ENCODE measurements around the gene F8A2. TPM values are rescaled to one million over a fixed set of nuclear protein-coding genes. Genes with fewer than 3 reads are reported as not detected.
"Not testable (repeated sequence)": the region's sequence is repeated elsewhere in the genome, so short reads cannot be mapped to it uniquely, and the experiment has no call there.

Gene F8A2
- not detected for total RNA-seq
- polyA plus RNA-seq: not detected
- long read RNA-seq, donor 1, transcript F8A2-201 (1 exons, 1,116 nt): major isoform, 10 of 10 reads
- long read RNA-seq, donor 1, partial matches to known transcripts: 0 of 10 reads
- long read RNA-seq, donor 1, other reads (novel, unspliced or antisense): 0 of 10 reads
- long read RNA-seq, donor 2, transcript F8A2-201 (1 exons, 1,116 nt): major isoform, 5 of 5 reads
- long read RNA-seq, donor 2, partial matches to known transcripts: 0 of 5 reads
- long read RNA-seq, donor 2, other reads (novel, unspliced or antisense): 0 of 5 reads

DNA sequence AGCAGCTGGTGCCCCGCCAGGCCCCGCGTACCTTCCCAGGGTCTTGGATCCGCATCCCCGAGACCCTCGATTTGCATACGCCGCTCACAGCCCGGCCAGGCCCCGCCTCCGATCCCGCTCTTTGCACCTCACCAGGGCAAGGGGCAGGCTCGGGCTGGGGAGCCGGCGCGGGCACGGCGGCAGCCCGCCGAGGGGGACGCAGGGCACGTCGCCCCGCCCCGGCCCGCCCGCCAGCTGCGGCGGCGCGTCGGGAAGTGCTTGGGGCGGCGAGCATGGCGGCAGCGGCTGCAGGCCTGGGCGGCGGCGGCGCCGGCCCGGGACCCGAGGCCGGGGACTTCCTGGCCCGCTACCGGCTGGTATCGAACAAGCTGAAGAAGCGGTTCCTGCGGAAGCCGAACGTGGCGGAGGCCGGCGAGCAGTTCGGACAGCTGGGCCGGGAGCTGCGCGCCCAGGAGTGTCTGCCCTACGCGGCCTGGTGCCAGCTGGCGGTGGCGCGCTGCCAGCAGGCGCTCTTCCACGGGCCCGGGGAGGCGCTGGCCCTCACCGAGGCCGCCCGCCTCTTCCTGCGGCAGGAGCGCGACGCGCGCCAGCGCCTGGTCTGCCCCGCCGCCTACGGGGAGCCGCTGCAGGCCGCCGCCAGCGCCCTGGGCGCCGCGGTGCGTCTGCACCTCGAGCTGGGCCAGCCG lies at the start of gene F8A2:
Gene F8A2, plus strand, starts transcription at position 253 of the 686 bp plus-strand sequence. Its CDS starts 20 bp downstream, at position 273.
- DNase-seq; H3K4me3 ChIP-seq; intact Hi-C loops (cut with DNase I; ENCODE audit: low total_unique reads); H3K36me3 ChIP-seq; H3K9me3 ChIP-seq; H3K27me3 ChIP-seq (replicated peaks in 1 of 7); H3K4me1 ChIP-seq; H3K27ac ChIP-seq: not testable (repeated sequence)
- no CpG with 5 or more reads among the region's 90 CpGs for WGBS, 5 donors

GRCh38 chrX:155333544-155334100 lies 48.3 kb upstream of the F8A2 start:
- no peaks in the 10 kb centered on the region for H3K4me1 ChIP-seq
- WGBS, 5 donors: 23 to 46% (median 32%) methylated on average over 2 of the region's 2 CpGs
- peak overlapping the region; percentile 8 to 61 (median 26) for H3K4me3 ChIP-seq
- intact Hi-C loops (cut with DNase I; ENCODE audit: low total_unique reads): no loop called here
- TF ChIP-seq, protein P1, sequence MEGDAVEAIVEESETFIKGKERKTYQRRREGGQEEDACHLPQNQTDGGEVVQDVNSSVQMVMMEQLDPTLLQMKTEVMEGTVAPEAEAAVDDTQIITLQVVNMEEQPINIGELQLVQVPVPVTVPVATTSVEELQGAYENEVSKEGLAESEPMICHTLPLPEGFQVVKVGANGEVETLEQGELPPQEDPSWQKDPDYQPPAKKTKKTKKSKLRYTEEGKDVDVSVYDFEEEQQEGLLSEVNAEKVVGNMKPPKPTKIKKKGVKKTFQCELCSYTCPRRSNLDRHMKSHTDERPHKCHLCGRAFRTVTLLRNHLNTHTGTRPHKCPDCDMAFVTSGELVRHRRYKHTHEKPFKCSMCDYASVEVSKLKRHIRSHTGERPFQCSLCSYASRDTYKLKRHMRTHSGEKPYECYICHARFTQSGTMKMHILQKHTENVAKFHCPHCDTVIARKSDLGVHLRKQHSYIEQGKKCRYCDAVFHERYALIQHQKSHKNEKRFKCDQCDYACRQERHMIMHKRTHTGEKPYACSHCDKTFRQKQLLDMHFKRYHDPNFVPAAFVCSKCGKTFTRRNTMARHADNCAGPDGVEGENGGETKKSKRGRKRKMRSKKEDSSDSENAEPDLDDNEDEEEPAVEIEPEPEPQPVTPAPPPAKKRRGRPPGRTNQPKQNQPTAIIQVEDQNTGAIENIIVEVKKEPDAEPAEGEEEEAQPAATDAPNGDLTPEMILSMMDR (IDR thresholded peaks at IDR 0.05 in 8 of 11, conservative IDR thresholded peaks at IDR 0.05 in 3 of 11): no peak
- TF ChIP-seq POLR2AphosphoS5 (IDR thresholded peaks at IDR 0.05) (no peak), POLR2A (IDR thresholded peaks at IDR 0.05) (no peak)
- no peaks in the 10 kb centered on the region for H3K36me3 ChIP-seq
- H3K27me3 ChIP-seq (replicated peaks in 1 of 7): no peaks in the 10 kb centered on the region
- no peak for DNase-seq
- peaks cover 0 to 3% (median 0%) of the 10 kb centered on the region in 8 donors for H3K9me3 ChIP-seq
- H3K27ac ChIP-seq: peak overlapping the region in 7 of 8 donors; percentile 69 to 85 (median 74)

GRCh38 chrX:155334486-155335336 lies 47.2 kb upstream of the F8A2 start, which contains the start of gene CLIC2:
CLIC2 (minus strand) TSS chrX:155334614; CDS start chrX:155334427, 187 bp downstream.
- Histone ChIP-seq H3K36me3 (no peaks in the 10 kb centered on the region), H3K4me1 (no peaks in the 10 kb centered on the region), H3K4me3 (peak within 1 kb of the TSS; percentile 8 to 61 (median 26)), H3K27ac (peak within 1 kb of the TSS in 7 of 8 donors; percentile 69 to 85 (median 74)), H3K9me3 (no peaks in the 10 kb centered on the region), H3K27me3 (replicated peaks in 1 of 7) (no peaks in the 10 kb centered on the region)
- DNase-seq: no peak
- intact Hi-C loops (cut with DNase I; ENCODE audit: low total_unique reads): no loop called here
- TF ChIP-seq, protein P1 (IDR thresholded peaks at IDR 0.05 in 8 of 11, conservative IDR thresholded peaks at IDR 0.05 in 3 of 11): no peak
- TF ChIP-seq POLR2AphosphoS5 (IDR thresholded peaks at IDR 0.05): peak in 1 of 3 donors; percentile 65
- WGBS, 5 donors: 13 to 35% (median 16%) methylated on average over 5 of the region's 5 CpGs

GRCh38 chrX:155335337-155335712 lies 46.6 kb upstream of the F8A2 start:
- H3K9me3 ChIP-seq; DNase-seq; H3K36me3 ChIP-seq; H3K27me3 ChIP-seq (replicated peaks in 1 of 7); H3K4me3 ChIP-seq; H3K4me1 ChIP-seq; intact Hi-C loops (cut with DNase I; ENCODE audit: low total_unique reads): not testable (repeated sequence)
- WGBS, 5 donors: 24 to 71% (median 50%) methylated on average over 1 of the region's 1 CpG
- peak overlapping the region in 6 of 8 donors; percentile 70 to 85 (median 76) for H3K27ac ChIP-seq

DNA sequence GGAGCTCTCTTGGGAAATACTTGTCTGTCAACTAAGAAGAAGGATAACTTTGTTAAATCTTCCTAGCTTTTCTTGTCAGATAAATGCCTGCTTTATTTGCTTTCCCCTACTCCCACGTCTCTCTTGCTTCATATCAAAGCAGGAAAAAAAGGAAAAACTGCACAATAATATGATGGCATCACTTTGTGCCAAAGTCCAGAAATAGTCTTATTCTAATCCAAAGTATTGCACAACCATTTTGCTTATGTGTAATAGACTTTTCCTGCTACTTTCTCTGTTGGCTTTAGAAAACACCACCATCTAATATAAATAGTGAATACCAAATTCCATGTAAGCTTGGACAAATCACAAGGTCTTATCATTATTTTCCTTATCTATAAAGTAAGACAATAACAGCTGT lies 36.2 kb upstream of the F8A2 start:
- H3K9me3 ChIP-seq; H3K27ac ChIP-seq; H3K36me3 ChIP-seq; H3K27me3 ChIP-seq (replicated peaks in 1 of 7); intact Hi-C loops (cut with DNase I; ENCODE audit: low total_unique reads); DNase-seq; H3K4me3 ChIP-seq; H3K4me1 ChIP-seq: not testable (repeated sequence)
- WGBS, 5 donors: no CpG with 5 or more reads among the region's 1 CpG

DNA sequence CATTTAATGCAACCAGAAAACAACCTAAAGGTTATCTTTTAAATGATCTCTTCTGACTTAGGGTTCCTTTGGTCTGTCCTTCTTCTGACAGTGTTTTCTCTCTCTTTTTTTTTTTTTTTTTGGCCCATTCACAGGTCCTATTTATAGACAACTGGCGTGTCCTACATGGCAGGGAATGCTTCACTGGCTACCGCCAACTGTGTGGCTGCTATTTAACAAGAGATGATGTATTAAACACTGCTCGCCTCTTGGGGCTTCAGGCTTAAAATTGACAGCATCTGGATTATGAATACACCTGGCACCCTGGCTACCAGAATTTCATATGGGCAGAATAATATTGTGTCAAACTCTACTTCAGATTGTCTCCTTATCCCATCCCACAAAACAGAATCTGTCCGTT lies 32.4 kb upstream of the F8A2 start:
- WGBS, 5 donors: no CpG with 5 or more reads among the region's 4 CpGs
- H3K27me3 ChIP-seq (replicated peaks in 1 of 7); H3K27ac ChIP-seq; DNase-seq; H3K4me1 ChIP-seq; H3K36me3 ChIP-seq; intact Hi-C loops (cut with DNase I; ENCODE audit: low total_unique reads); H3K4me3 ChIP-seq; H3K9me3 ChIP-seq: not testable (repeated sequence)

GRCh38 chrX:155363712-155364111 lies 18.2 kb upstream of the F8A2 start:
- H3K4me1 ChIP-seq; H3K27ac ChIP-seq; H3K36me3 ChIP-seq; DNase-seq; H3K9me3 ChIP-seq; H3K4me3 ChIP-seq; intact Hi-C loops (cut with DNase I; ENCODE audit: low total_unique reads); H3K27me3 ChIP-seq (replicated peaks in 1 of 7): not testable (repeated sequence)
- no CpG with 5 or more reads among the region's 7 CpGs for WGBS, 5 donors

All from spleen (tissue), 13 donors.